ENCODE measurements around the gene TMEM45A.
"Not testable (repeated sequence)": the region's sequence is repeated elsewhere in the genome, so short reads cannot be mapped to it uniquely, and the experiment has no call there.

The TMEM45A gene, protein sequence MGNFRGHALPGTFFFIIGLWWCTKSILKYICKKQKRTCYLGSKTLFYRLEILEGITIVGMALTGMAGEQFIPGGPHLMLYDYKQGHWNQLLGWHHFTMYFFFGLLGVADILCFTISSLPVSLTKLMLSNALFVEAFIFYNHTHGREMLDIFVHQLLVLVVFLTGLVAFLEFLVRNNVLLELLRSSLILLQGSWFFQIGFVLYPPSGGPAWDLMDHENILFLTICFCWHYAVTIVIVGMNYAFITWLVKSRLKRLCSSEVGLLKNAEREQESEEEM

GRCh38 chr3:100492059-100493006 lies at the start of gene TMEM45A:
Gene TMEM45A (plus strand): TSS chr3:100492619. CDS start chr3:100555212, 62,593 bp downstream.
- TF ChIP-seq, protein P1, sequence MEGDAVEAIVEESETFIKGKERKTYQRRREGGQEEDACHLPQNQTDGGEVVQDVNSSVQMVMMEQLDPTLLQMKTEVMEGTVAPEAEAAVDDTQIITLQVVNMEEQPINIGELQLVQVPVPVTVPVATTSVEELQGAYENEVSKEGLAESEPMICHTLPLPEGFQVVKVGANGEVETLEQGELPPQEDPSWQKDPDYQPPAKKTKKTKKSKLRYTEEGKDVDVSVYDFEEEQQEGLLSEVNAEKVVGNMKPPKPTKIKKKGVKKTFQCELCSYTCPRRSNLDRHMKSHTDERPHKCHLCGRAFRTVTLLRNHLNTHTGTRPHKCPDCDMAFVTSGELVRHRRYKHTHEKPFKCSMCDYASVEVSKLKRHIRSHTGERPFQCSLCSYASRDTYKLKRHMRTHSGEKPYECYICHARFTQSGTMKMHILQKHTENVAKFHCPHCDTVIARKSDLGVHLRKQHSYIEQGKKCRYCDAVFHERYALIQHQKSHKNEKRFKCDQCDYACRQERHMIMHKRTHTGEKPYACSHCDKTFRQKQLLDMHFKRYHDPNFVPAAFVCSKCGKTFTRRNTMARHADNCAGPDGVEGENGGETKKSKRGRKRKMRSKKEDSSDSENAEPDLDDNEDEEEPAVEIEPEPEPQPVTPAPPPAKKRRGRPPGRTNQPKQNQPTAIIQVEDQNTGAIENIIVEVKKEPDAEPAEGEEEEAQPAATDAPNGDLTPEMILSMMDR (IDR thresholded peaks at IDR 0.05; ENCODE audit: unreplicated experiment in 3 of 3): no peak
- Mint-ChIP-seq H3K9me3 (peaks cover 8% of the 10 kb centered on the region), H3K27me3 (ENCODE audit: low read depth) (no peaks in the 10 kb centered on the region), H3K27ac (peak within 1 kb of the TSS; percentile 84 to 99 (median 97)), H3K4me1 (peaks cover 11% of the 10 kb centered on the region), H3K36me3 (ENCODE audit: low read depth) (peaks cover 5% of the 10 kb centered on the region), H3K4me3 (peak within 1 kb of the TSS; percentile 92 to 98 (median 98))

DNA sequence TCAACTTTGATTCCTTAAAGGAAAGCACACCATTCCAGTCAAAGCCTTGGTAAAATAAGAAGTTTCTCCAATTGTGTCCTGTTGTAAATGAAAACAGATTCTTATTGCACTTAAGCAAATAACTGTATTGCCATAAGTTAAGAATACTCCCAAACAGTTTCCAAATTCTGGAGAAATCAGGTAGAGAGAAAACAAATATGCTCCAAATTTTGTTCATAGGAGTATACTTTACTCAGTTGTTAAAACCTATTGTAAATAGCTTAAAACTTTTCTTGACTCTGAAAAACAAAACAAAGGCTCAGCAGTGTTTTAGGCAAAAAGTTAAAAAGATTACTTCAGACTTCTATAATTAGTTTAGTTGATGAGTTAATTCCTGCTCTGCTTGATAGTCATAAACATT lies 48.7 kb upstream of the TMEM45A start:
- peaks cover 37% of the 10 kb centered on the region for H3K9me3 Mint-ChIP-seq
- no peak overlapping the region for H3K27ac Mint-ChIP-seq
- H3K27me3 Mint-ChIP-seq (ENCODE audit: low read depth): no peaks in the 10 kb centered on the region
- H3K36me3 Mint-ChIP-seq (ENCODE audit: low read depth): peaks cover 39% of the 10 kb centered on the region
- no peaks in the 10 kb centered on the region for H3K4me1 Mint-ChIP-seq
- H3K4me3 Mint-ChIP-seq: no peak overlapping the region
- TF ChIP-seq, protein P1 (IDR thresholded peaks at IDR 0.05; ENCODE audit: unreplicated experiment in 3 of 3): no peak

- H3K4me3 Mint-ChIP-seq; H3K27me3 Mint-ChIP-seq (ENCODE audit: low read depth); H3K4me1 Mint-ChIP-seq; H3K27ac Mint-ChIP-seq: not testable (repeated sequence)
- peaks cover 30% of the 10 kb centered on the region for H3K9me3 Mint-ChIP-seq
- H3K36me3 Mint-ChIP-seq (ENCODE audit: low read depth): peaks cover 33% of the 10 kb centered on the region
Measured at GRCh38 chr3:100447067-100447466, 45.4 kb upstream of the TMEM45A start.

DNA sequence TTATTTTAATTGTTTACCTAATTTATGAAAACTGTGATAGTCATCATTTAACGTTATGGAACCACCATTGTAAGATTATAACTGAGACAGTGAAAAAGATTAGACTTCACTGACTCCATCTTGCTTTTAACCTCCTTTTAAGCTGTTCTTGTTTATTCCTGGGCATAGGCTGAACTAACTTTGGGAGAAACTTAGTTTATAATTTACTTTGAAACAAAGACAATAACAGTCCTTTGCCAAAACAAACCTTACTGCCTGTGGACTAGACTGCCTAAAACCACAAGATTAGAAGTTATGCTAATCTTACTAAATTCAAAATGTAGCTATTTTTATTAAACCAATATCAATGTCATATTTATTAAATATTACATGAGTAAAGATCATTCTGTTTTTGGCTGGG lies 44.3 kb upstream of the TMEM45A start:
- H3K4me3 Mint-ChIP-seq: no peak overlapping the region
- H3K4me1 Mint-ChIP-seq: no peaks in the 10 kb centered on the region
- H3K9me3 Mint-ChIP-seq: peaks cover 22% of the 10 kb centered on the region
- no peak overlapping the region for H3K27ac Mint-ChIP-seq
- peaks cover 29% of the 10 kb centered on the region for H3K36me3 Mint-ChIP-seq (ENCODE audit: low read depth)
- TF ChIP-seq, protein P1 (IDR thresholded peaks at IDR 0.05; ENCODE audit: unreplicated experiment in 3 of 3): no peak
- H3K27me3 Mint-ChIP-seq (ENCODE audit: low read depth): no peaks in the 10 kb centered on the region

GRCh38 chr3:100449214-100449613 lies 43.2 kb upstream of the TMEM45A start:
- Mint-ChIP-seq H3K9me3 (peaks cover 14% of the 10 kb centered on the region), H3K36me3 (ENCODE audit: low read depth) (peaks cover 27% of the 10 kb centered on the region), H3K27ac (no peak overlapping the region), H3K4me1 (no peaks in the 10 kb centered on the region), H3K27me3 (ENCODE audit: low read depth) (no peaks in the 10 kb centered on the region), H3K4me3 (no peak overlapping the region)
- TF ChIP-seq, protein P1 (IDR thresholded peaks at IDR 0.05; ENCODE audit: unreplicated experiment in 3 of 3): no peak

- H3K9me3 Mint-ChIP-seq: no peaks in the 10 kb centered on the region
- no peaks in the 10 kb centered on the region for H3K4me1 Mint-ChIP-seq
- H3K27ac Mint-ChIP-seq: no peak overlapping the region
- H3K36me3 Mint-ChIP-seq (ENCODE audit: low read depth): peaks cover 17% of the 10 kb centered on the region
- no peaks in the 10 kb centered on the region for H3K27me3 Mint-ChIP-seq (ENCODE audit: low read depth)
- TF ChIP-seq, protein P1 (IDR thresholded peaks at IDR 0.05; ENCODE audit: unreplicated experiment in 3 of 3): no peak
- H3K4me3 Mint-ChIP-seq: no peak overlapping the region
Measured at GRCh38 chr3:100454677-100455076, 37.7 kb upstream of the TMEM45A start.
